Measurements from ENCODE around the gene LMNTD2. TPM values are rescaled to one million over a fixed set of nuclear protein-coding genes. Genes with fewer than 3 reads are reported as not detected.
"Not testable (repeated sequence)": the region's sequence is repeated elsewhere in the genome, so short reads cannot be mapped to it uniquely, and the experiment has no call there.

The LMNTD2 gene
- total RNA-seq, 2 donors from 2014 or later: 3.8 to 6.0 TPM

DNA sequence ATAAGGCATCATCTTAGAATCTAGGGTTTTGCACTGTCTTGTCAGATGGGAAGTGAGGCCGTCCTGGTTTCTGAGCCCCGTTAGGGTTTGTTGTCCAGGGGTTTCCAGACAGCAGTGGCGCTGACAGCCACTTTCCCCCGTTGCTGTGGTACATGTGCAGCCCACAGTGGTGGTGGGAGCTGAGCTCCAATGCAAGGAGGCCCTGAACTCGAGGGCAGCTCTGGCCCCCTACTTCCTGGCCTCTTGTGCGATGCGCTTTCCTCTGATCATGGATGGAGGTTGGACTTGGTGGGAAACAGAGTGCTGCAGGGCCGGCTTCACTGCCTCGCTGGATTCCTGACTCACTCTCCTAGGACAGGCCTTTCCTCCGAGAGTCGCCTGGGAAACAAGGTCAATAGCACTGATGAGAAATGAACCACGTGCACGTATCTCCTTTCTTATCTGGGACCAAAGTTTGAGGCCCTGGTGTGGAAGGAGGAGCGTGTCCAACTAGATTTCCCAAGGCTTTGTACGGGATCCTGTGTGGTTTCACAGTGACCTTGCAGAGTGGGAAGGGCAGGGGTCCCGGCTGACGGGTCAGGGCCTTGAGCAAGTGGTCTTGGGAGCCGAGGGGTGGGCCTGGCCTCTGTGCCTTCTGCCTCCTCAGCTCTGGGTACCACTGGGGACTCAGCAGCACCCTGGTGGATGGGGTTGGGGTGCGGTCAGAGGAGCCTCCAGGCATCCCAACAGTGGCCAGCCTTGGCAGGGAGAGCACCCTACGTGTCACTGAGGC lies 19.5 kb upstream of the LMNTD2 start:
- Mint-ChIP-seq H3K27me3 (no peaks in the 10 kb centered on the region), H3K4me1 (peaks cover 37% of the 10 kb centered on the region), H3K36me3 (ENCODE audit: low read depth) (no peaks in the 10 kb centered on the region), H3K4me3 (peak overlapping the region; percentile 33), H3K27ac (no peak overlapping the region)
- ATAC-seq: no peak
- no peaks in the 10 kb centered on the region for H3K9me3 ChIP-seq (ENCODE audit: control insufficient read depth, low read length, poor library complexity, severe bottlenecking)
- DNase-seq: no peak

DNA sequence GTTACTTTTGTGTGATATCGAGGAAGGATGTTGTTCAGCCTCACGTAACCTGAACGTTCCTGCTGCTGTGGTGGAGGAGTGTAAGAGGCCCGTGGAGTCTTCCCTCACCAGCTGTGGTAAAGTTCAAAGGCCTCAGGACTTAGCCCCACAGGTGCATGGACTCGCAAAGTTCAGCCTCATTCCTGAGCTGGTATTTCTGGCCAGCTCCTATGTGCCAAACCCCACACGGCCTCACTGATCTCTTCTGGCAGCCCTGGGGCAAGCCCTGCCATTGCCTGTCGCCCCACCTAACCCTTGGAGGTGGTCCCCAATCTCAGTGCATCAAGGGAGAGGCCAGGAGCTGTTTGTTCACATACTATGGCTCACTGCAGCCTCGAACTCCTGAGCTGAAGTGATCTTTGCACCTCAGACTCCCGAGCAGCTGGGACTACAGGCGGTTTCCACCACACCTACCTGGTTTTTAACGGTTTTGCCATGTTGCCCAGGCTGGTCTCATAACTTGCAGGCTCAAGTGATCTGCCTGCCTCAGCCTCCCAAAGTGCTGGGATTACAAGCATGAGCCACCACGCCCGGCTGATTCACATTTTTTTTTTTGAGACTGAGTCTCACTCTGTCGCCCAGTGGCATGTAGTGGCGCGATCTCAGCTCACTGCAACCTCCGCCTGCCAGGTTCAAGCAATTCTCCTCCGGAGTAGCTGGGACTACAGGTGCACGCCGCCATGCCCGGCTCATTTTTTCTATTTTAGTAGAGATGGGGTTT lies 17.9 kb upstream of the LMNTD2 start:
- H3K36me3 Mint-ChIP-seq (ENCODE audit: low read depth): no peaks in the 10 kb centered on the region
- no peaks in the 10 kb centered on the region for H3K9me3 ChIP-seq (ENCODE audit: control insufficient read depth, low read length, poor library complexity, severe bottlenecking)
- H3K27me3 Mint-ChIP-seq: no peaks in the 10 kb centered on the region
- peak overlapping the region; percentile 84 for H3K4me3 Mint-ChIP-seq
- H3K27ac Mint-ChIP-seq: peak overlapping the region; percentile 75
- peaks cover 44% of the 10 kb centered on the region for H3K4me1 Mint-ChIP-seq
- no peak for ATAC-seq
- no peak for DNase-seq

DNA sequence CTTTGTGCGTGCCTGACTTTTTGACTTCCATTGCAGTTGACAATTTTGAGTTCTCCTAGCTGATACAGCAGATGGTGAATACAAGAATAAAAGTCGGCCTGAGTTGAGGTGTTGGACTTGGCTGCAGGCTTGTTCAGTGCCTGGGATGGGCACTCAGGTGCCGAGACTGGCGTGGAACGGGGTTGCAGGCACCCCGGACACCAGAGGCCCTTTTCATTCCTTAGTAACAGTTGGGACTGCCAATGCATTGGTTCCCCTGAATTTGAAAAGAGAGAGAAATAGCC lies 17.0 kb upstream of the LMNTD2 start:
- no peaks in the 10 kb centered on the region for H3K9me3 ChIP-seq (ENCODE audit: control insufficient read depth, low read length, poor library complexity, severe bottlenecking)
- peak overlapping the region; percentile 75 for H3K27ac Mint-ChIP-seq
- no peaks in the 10 kb centered on the region for H3K36me3 Mint-ChIP-seq (ENCODE audit: low read depth)
- peaks cover 44% of the 10 kb centered on the region for H3K4me1 Mint-ChIP-seq
- ATAC-seq (no peak), DNase-seq (no peak)
- peak overlapping the region; percentile 84 for H3K4me3 Mint-ChIP-seq
- no peaks in the 10 kb centered on the region for H3K27me3 Mint-ChIP-seq

DNA sequence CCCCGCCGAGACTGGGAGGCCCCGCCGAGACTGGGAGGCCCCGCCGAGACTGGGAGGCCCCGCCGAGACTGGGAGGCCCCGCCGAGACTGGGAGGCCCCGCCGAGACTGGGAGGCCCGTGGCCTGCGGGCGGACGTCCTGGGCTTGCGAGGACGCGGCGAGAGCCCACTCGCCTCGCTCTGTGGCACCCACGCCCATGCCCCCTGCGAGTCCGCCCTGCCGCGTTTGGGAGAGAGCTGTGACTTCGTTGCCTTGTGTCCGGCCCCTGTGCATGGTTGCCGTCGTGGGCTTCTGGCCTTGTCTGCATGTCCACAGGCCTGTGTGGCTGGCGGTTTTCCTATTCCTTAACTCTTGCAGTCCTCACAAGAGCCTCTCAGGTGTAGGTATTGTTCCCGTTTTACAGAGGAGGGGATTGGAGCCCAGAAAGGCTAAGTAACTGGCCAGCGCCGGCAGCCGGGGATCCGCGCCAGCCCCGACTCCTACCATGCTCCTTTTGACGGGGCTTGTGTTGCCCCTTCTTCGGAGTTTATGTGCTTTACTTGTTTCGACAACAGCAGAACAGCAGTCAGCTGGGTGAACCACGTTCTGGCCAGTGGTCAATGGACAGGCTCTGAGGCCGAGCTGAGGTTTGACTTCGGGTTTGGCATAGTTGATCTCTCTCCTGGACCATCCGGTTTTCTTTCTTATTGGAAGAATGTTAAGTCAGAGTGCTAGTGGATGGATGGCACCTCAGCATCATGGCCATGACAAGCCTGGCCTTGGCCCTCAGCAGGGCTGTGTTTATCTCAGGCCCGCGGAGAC lies 16.5 kb upstream of the LMNTD2 start:
- Mint-ChIP-seq H3K27me3 (no peaks in the 10 kb centered on the region), H3K27ac (peak overlapping the region; percentile 75), H3K4me3 (peak overlapping the region; percentile 84), H3K36me3 (ENCODE audit: low read depth) (no peaks in the 10 kb centered on the region), H3K4me1 (peaks cover 44% of the 10 kb centered on the region)
- ATAC-seq: no peak
- no peak for DNase-seq
- no peaks in the 10 kb centered on the region for H3K9me3 ChIP-seq (ENCODE audit: control insufficient read depth, low read length, poor library complexity, severe bottlenecking)

DNA sequence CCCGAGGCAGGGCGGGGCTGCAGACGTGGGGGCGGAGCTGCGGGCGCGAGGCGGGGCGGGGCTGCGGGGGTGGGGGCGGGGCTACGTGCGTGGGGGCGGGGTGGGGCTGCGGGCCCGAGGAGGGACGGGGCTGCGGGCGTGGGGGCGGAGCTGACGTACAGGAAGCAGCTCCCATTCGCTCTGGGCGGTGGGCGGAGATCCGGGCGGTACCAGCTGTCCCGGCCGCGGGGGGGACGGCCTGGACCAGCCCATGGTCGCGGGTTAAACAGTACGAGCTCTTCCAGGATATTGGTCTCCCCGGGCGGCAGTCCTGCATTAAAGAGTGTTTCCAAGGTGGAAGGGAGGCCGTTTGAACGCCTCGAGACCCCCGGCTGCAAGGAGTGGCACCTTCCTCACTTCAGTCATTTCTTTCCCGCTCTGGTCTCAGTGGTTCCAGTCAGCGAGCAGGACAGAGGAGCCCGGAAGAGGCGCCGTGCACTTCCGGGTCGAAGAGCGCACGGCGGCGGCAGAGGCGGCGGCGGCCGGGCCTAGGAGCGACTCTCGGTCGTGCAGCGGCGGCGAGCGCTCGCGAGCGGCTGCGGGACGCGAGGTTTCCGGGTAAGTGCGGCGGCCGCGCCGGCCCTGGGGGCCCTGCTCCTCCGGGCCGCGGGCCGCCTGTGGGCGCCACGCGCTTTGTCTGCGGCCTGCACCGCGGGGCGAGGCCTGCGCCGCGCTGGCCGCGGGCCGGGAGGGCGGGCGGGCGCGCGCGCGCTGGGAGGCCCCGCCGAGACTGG lies 15.6 kb upstream of the LMNTD2 start, which contains the start of gene PHRF1:
TSS of gene PHRF1 (plus strand) at position 475 of the 773 bp plus-strand sequence. CDS start 5,043 bp downstream, outside the sequence.
- Mint-ChIP-seq H3K4me1 (peaks cover 36% of the 10 kb centered on the region), H3K36me3 (ENCODE audit: low read depth) (no peaks in the 10 kb centered on the region), H3K27me3 (no peaks in the 10 kb centered on the region), H3K27ac (peak within 1 kb of the TSS; percentile 87), H3K4me3 (peak within 1 kb of the TSS; percentile 94)
- H3K9me3 ChIP-seq (ENCODE audit: control insufficient read depth, low read length, poor library complexity, severe bottlenecking): no peaks in the 10 kb centered on the region
- DNase-seq (peak; percentile 94 to 96 (median 95)), ATAC-seq (peak; percentile 88)

DNA sequence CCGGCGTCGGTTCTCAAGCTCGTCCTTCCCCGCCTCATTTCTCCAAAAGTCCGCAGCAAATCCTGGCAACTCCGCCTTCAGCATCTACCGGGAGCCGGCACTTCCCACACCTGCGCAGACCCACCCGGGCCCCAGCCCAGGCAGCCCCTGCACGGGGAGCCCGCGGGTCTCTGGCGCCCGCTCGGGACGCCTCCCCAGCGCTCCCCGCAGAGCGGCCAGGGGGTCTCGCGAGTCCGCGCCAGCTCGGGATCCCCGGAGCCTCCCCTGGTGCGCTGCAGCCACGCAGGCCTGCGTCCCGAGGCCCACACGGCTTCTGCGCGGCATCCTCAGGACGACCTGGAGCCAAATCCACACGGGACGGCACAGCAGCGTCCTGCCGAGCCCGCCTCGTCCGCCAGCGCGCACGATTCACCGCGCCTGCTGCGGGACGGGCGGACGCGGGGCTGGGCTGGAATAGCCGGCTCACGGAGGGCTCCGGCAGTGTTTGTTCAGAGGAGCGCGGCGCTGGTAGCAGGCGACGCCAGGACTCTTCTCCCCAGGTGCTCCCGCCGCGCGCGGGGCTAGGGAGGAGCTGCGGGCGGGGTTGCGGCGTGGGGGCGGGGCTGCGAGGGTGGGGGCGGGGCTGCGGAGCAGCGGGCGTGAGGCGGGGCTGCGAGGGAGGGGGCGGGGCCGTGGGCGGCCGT lies 14.9 kb upstream of the LMNTD2 start:
- ATAC-seq (no peak), DNase-seq (no peak)
- H3K4me1 Mint-ChIP-seq: peaks cover 34% of the 10 kb centered on the region
- H3K27me3 Mint-ChIP-seq: no peaks in the 10 kb centered on the region
- H3K4me3 Mint-ChIP-seq: peak overlapping the region; percentile 94
- no peaks in the 10 kb centered on the region for H3K36me3 Mint-ChIP-seq (ENCODE audit: low read depth)
- H3K27ac Mint-ChIP-seq: peak overlapping the region; percentile 87
- H3K9me3 ChIP-seq (ENCODE audit: control insufficient read depth, low read length, poor library complexity, severe bottlenecking): no peaks in the 10 kb centered on the region

DNA sequence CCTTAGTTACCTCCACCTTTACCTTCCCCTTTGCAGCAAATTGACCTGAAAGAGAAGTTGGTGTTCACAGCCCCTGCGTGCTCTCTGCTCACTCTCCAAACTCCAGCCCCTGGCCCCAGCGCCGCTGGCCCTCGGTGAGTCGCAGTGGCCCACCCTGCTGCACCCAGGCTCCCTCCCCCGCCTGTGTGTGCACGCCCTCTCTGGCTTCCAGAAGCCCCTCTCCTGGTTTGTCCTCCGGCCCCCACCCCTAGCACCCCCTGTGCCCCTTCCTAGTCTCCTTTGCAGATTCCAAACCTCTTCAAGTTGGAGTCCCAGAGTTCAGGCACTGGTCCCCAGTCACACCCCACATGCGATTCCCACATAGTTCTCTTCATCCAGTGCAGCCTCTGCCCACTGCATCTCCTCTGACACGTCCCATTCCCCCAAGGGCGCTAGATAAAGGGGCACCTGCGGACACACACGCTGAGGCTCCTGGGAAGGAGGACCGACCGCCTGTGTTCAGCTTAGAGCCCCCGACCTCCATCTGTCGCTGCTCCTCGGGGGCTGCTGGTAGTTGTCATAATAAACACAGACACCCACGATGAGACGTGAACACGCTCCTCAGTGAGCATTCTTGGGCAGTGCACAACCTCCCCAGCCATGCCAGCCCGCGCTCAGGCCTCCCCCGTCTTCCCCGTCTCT lies 14.2 kb upstream of the LMNTD2 start:
- ATAC-seq: no peak
- Mint-ChIP-seq H3K27me3 (no peaks in the 10 kb centered on the region), H3K4me1 (peaks cover 32% of the 10 kb centered on the region), H3K27ac (peak overlapping the region; percentile 29), H3K4me3 (peak overlapping the region; percentile 90), H3K36me3 (ENCODE audit: low read depth) (no peaks in the 10 kb centered on the region)
- DNase-seq: no peak
- H3K9me3 ChIP-seq (ENCODE audit: control insufficient read depth, low read length, poor library complexity, severe bottlenecking): no peaks in the 10 kb centered on the region

DNA sequence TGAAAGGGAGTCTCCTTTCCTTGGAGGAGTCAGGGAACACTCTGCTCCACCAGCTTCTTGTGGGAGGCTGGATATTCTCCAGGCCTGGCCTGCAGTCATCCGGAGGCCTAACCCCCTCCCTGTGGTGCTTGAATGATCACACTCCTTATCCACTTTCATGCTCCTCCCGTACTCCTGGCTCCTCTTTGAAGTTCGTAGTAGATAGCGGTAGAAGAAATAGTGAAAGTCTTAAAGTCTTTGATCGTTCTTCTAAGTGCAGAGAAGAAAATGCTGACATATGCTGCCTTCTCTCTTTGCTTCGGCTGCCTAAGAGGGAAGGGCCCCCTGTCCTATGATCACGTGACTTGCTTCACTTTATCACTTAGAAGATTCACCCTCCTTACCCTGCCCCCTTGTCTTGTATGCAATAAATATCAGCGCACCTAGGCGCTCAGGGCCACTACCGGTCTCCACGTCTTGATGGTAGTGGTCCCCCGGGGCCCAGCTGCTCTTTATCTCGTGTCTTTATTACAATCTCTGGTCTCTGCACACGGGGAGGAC lies 13.6 kb upstream of the LMNTD2 start:
- not testable (repeated sequence) for H3K9me3 ChIP-seq (ENCODE audit: control insufficient read depth, low read length, poor library complexity, severe bottlenecking); H3K36me3 Mint-ChIP-seq (ENCODE audit: low read depth); H3K27me3 Mint-ChIP-seq; DNase-seq; ATAC-seq
- Mint-ChIP-seq H3K4me1 (peaks cover 26% of the 10 kb centered on the region), H3K4me3 (peak overlapping the region; percentile 90), H3K27ac (peak overlapping the region; percentile 29)

DNA sequence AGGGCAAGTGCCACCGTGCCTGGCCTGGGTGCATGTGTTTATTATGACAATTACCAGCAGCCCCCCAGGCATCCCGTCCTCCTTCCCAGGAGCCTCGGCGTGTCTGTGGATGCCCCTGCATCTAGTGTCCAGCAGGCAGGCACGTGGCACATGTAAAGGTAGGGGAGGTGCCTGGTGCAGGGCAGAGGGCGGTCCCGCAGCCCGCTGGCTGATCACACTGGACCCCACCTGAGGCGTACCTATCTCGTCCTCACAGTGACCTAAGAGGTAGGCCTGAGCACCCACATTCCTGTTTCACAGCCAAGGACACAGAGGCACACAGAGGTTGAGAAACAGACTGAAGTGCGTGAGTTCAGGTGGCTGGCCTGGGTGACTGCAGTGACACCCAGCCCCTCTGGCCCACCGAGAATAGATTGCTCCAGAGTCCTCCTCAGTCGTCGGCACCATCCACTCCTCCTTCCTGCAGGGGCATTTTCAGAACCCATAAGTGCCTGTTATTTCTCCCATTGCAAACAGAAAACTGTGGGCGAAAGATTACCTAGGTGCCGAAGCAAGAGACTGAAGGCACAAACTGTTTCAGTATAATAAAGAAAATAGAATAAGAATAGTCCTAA lies 12.7 kb upstream of the LMNTD2 start:
- H3K27me3 Mint-ChIP-seq: no peaks in the 10 kb centered on the region
- DNase-seq: no peak
- ATAC-seq: no peak
- H3K36me3 Mint-ChIP-seq (ENCODE audit: low read depth): no peaks in the 10 kb centered on the region
- no peak overlapping the region for H3K27ac Mint-ChIP-seq
- peaks cover 26% of the 10 kb centered on the region for H3K4me1 Mint-ChIP-seq
- no peak overlapping the region for H3K4me3 Mint-ChIP-seq
- no peaks in the 10 kb centered on the region for H3K9me3 ChIP-seq (ENCODE audit: control insufficient read depth, low read length, poor library complexity, severe bottlenecking)

DNA sequence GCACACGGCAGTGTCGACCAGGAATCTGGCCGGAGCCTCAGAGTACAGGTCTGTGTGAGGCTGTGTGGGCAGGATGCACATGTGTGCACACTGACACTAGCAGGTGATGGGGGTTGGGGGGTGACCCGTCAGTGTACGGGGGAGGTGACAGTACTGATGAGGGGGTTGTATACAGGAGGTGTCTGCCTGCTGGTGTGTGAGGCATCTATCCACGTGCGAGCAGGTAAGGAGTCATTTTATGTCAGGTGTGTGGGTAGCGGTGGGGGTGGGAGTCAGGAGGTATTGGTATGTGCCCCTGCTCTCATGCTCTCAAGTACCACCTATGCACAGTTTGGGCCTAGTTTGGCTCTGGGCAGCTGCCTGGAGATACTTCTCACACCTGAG lies 11.3 kb upstream of the LMNTD2 start:
- Mint-ChIP-seq H3K27ac (no peak overlapping the region), H3K4me3 (peak overlapping the region; percentile 12), H3K36me3 (ENCODE audit: low read depth) (no peaks in the 10 kb centered on the region), H3K4me1 (peaks cover 15% of the 10 kb centered on the region), H3K27me3 (no peaks in the 10 kb centered on the region)
- no peaks in the 10 kb centered on the region for H3K9me3 ChIP-seq (ENCODE audit: control insufficient read depth, low read length, poor library complexity, severe bottlenecking)
- DNase-seq (no peak), ATAC-seq (no peak)

DNA sequence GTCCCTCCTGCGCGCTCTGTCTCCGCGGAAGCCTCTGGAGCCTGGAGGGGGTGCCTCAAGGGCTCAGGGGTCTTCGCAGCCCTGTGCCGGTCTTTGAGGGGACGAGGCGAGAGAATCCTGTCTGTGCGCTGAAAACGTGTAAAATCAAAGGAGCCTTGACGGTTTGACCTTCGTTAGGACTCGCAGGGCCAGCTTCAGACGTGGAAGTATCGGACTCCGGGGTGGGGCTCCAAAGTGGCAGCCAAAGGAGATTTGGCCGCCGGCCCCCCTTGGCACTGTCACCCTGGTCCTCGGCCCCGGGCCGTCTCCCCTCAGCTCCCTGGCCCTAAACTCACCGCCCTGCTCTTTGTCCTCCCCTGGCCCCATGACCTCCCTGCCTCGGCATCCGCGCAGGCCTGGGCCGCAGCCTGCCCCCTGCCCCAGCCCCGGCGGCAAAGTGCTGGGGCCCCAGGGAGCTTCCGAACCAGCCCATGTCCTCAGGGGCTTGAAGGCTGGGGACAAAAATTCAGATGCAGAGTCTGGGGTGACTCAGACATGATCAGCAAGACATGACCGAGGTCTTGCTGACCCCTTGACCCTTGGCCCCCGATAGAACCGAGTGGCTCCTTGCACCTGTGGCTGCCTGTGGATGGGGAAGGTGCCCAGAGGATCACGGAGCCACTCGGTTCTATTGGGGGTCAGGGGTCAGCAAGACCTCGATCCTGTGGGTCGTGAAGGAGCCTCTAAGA lies 8.8 kb upstream of the LMNTD2 start:
- H3K27me3 Mint-ChIP-seq: no peaks in the 10 kb centered on the region
- H3K4me3 Mint-ChIP-seq: peak overlapping the region; percentile 72
- H3K4me1 Mint-ChIP-seq: peaks cover 4% of the 10 kb centered on the region
- no peak overlapping the region for H3K27ac Mint-ChIP-seq
- no peak for DNase-seq
- no peak for ATAC-seq
- H3K36me3 Mint-ChIP-seq (ENCODE audit: low read depth): no peaks in the 10 kb centered on the region
- H3K9me3 ChIP-seq (ENCODE audit: control insufficient read depth, low read length, poor library complexity, severe bottlenecking): no peaks in the 10 kb centered on the region
